NCI-H2196 (cell line): ENCODE measurements around the gene SCYGR1.
"Not testable (repeated sequence)": the region's sequence is repeated elsewhere in the genome, so short reads cannot be mapped to it uniquely, and the experiment has no call there.

Experiments
- DNase-seq: peaks from one replicate; lab custom pipeline; 2025; ENCODE audit not compliant: unreplicated experiment; lab: John Stamatoyannopoulos, UW

SCYGR1 gene

GRCh38 chr2:227404585-227405271, 17.0 kb upstream of the SCYGR1 start:
- DNase-seq, result no peak

GRCh38 chr2:227402959-227403358, 15.2 kb upstream of the SCYGR1 start:
- DNase-seq, result no peak

GRCh38 chr2:227402321-227402720, 14.6 kb upstream of the SCYGR1 start:
- DNase-seq, result no peak

- DNase-seq, result no peak
These were observed 13.8 kb upstream of the SCYGR1 start for GRCh38 chr2:227401550-227401949.

GRCh38 chr2:227398684-227399670, 11.2 kb upstream of the SCYGR1 start:
- DNase-seq, result no peak

GRCh38 chr2:227397562-227397961, 9.8 kb upstream of the SCYGR1 start:
- no peak for DNase-seq

DNA sequence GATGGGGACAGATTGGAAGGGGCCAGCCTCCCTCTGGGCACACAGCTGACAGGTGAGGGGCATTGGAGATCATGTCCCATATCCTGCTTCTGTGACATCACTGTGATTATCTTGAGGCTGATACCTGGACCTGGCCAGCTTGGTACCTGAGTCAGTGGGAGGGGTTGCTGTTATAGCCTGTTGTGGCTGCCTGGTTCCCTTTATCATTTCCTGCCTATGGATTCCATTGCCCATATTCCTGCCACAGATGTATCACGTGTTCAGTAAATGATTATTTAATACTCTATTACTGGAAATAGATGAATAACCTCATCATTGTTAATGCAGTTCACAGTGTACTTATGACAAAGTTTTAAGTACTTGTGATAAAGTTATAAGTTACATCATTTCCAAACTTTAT, 7.8 kb upstream of the SCYGR1 start:
- no peak for DNase-seq

DNA sequence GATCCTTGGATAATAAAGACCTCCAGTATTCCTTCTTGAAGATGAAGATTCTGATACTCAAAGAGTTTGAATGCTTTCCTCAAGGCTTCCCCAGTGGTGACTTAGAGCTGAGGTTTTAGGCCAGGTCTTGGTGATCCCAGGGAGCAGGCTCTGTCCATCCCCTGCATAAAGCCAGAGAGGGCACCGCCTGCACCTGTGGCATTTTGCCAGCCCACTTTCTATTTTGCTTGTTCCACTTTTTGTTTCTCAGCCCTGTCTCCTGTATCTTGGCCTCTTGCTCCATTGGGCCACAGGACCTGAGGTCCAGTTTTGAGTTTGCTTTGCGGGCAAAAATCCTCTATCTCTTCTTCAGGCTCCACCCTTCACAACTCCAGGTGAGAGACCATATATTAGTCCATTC, 6.7 kb upstream of the SCYGR1 start:
- no peak for DNase-seq

DNA sequence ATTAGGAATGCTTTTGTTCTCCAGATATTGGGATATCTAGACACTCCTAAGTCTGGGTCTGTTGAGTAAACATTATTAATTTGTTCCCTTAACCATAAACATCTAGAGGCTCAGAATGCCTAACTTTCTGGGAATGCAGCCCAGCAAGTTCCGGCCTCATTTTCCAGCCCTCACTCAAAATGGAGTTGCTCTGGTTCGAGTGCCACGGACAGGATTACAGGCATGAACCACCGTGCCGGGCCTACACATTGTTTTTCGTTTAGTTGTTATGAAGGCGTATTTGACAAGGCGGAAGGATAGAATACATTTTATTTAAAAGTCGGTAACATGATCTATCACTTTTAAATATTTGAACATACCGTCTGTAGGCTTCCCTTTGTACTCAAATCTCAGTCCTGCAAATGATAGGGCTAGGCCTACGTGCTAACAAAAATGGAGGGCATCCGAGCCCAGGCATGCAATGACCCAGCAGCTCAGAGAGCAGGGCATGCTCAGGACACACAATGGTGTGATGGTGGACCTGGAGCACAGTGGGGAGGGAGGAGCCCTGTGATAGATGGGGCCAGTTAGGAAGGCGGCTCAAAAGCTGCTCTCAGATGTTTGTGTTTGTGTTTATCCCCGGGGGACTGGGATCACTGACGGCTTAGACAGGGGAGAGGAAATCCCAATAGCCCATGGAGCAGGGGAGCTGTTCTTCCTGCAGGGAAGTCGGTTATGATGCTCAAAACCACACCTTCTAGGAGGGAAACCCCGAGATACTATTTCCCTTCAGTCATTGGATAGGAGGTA, 2.9 kb upstream of the SCYGR1 start:
- DNase-seq, result no peak

DNA sequence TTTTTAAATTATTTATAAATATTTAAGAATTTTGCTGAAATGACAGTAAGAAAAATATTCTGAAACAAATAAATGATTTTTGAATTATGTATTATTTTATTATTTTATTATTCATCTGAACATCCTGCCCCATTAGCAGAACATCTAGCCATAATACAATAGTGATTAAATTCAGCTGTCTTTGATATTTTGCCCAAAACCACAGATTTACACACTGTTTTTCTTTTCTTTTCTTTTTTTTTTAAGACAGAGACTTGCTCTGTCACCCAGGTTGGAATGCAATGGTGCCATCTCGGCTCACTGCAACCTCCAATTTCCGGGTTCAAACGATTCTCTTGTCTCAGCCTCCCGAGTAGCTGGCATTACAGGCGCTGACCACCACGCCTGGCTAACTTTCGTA, 1.9 kb upstream of the SCYGR1 start:
- DNase-seq, result no peak

GRCh38 chr2:227389231-227389630, 1.5 kb upstream of the SCYGR1 start:
- no peak for DNase-seq

GRCh38 chr2:227388537-227389011, 825 bp upstream of the SCYGR1 start:
- no peak for DNase-seq

DNA sequence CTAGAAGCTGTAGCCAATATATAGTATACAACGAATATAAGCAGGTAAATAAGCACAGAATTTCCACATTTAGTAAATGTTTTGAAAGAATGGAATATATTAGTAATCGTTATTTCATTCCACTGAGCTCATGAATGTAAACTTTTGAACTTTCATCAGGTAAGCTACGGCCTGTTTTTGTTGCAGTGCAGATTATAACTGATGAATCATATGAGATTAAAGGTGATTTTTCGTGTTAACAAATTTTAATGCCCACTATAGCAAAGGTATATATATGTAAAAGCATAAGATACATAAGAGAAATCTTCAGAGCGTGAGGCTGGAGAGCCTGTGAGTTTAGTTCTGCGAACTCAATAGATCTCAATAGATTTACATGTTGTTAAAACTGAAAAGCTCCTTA, 1.1 kb downstream of the SCYGR1 start:
- no peak for DNase-seq

DNA sequence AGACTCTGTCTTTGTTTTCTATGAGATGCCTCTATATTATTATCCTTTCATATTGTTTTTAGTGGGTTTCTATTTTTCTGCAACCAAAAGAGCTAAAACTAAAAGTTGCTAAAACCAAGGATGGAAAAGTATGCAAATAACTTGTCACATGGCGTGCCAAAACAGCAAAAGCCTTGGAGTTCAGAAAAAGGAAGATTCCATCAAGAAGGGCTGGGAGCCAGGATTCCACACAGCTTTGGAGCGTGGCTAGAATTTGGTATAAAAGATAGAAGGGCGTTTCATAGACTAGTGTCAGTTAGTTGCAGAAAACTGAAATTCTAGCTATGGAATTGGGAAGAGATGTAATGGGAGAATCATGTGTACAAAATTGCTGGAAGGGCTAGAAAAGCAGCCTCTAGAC, 4.1 kb downstream of the SCYGR1 start:
- DNase-seq, result no peak

DNA sequence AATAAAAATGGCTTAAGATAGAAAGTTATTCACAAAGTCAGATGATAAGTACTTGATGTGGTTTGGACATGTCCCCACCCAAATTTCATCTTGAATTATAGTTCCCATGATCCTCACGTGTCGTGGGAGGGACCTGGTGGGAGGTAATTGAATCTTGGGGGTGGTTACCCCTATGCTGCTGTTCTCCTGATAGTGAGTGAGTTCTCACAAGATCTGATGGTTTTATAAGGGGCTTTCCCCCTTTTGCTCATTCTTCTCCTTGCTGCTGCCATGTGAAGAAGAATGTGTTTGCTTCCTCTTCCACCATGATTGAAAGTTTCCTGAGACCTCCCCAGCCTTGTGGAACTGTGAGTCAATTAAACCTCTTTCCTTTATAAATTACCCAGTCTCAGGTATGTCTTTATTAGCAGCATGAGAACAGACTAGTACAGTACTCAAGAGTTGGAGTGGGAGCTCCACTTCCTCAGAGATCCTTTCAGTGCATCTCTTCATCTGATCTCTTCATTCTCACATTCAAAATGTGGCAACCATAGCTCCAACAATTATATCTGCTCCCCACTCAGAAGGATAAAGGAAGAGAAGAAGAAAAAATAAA, 5.4 kb downstream of the SCYGR1 start:
- DNase-seq, result not testable (repeated sequence)

DNA sequence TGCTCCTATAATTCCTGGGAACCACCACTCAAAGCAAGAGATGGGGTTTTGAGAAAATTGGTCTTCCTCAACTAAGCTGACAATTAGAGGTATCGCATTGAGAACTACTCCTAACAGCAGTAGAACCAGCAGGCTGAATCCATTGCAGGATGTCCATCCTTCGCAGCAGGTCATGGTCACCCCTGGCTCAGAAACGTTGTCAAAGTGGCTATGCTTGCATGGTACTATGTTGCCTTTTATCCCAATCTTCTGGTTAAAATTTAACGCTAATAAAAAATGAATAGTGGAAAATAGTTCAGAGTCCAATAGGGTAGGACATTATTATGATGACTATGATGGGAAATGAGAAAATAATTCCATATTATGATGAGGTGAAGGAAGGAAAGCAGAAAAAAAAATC, 8.7 kb downstream of the SCYGR1 start, which contains the start of gene TM4SF20:
Gene TM4SF20 (minus strand): TSS at position 212 of the 400 bp plus-strand sequence. CDS start 38 bp downstream, at position 174.
- DNase-seq, result no peak

- no peak for DNase-seq
These were observed 9.4 kb downstream of the SCYGR1 start for GRCh38 chr2:227378371-227378782.

DNA sequence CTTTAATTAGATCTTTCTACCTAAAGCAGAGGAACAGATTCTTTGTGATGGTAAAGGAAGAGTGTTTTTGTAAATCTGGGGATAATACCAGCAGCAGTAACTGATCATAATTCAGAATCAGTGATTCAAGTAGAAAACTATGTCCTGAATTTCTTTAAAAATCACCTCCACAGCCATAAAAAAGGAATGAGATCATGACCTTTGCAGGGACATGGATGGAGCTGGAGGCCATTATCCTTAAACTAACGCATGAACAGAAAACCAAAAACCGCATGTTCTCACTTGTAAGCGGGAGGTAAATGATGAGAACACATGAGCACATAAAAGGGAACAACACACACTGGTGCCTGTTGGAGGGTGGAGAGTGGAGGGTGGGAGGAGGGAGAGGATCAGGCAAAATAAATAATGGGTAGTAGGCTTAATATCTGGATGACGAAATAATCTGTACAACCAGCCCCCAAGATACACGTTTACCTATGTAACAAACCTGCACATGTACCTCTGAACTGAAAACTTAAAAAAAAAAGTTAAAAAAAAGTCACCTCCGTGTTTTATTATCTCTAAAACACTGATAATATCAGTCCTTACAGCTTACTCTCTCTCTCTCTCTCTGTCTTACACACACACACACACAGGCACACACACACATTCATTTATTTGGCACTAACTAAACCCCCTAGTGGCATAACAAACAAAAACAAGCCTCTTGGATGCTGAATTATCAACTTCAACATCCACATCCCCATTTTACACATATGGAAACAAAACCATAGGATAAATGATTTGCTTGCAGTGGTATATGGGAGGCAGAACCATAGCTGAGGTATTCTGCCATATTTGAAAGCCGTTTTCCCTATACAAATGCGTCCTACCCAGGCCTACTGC, 10.0 kb downstream of the SCYGR1 start:
- no peak for DNase-seq

DNA sequence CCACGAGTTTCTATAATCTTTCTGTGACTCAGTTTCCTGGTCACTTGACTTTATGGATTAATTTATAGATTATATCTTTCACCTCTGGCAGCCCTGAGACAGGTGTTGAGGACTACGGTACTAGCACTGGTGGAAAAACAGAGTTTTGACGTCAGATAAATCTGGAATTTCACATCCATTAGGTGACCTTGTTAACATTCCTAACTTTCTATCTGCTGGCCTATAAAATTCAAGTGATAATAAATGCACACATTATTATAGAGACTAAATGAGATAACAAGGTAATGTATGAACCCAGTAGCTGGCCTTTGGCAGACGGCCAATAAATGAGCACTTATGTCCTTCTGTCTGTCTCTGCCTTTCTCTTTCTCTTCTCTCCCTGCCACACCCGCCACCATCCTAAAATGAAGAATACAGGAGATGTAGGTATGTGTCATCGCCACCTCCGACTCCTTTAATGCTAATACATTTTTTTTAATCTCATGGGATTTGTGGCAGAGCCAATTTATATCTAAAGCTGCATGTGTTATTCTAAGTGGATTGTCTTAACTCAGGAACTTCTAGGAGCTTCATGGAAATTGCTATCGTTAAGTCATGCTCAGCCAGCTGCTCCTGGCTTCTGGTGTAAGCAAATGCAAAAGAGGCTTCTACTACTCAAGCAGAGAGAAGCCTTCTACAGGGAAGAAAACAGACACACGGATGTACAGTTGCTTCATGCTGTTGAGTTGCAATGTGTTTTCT, 10.9 kb downstream of the SCYGR1 start:
- DNase-seq, result peak; percentile 2
